NCI-H146 (cell line): ENCODE measurements around the gene DPEP2NB.
A peak's percentile ranks its signal among the peaks of the same experiment; 100 is the strongest.
"Not testable (repeated sequence)": the region's sequence is repeated elsewhere in the genome, so short reads cannot be mapped to it uniquely, and the experiment has no call there.

ENCODE experiments used
- DNase-seq: peaks from one replicate; lab custom pipeline; 2025; lab: John Stamatoyannopoulos, UW

DPEP2NB gene

GRCh38 chr16:67982011-67982696 is 33.6 kb downstream of the DPEP2NB start:
- DNase-seq, result peak; percentile 26

DNA sequence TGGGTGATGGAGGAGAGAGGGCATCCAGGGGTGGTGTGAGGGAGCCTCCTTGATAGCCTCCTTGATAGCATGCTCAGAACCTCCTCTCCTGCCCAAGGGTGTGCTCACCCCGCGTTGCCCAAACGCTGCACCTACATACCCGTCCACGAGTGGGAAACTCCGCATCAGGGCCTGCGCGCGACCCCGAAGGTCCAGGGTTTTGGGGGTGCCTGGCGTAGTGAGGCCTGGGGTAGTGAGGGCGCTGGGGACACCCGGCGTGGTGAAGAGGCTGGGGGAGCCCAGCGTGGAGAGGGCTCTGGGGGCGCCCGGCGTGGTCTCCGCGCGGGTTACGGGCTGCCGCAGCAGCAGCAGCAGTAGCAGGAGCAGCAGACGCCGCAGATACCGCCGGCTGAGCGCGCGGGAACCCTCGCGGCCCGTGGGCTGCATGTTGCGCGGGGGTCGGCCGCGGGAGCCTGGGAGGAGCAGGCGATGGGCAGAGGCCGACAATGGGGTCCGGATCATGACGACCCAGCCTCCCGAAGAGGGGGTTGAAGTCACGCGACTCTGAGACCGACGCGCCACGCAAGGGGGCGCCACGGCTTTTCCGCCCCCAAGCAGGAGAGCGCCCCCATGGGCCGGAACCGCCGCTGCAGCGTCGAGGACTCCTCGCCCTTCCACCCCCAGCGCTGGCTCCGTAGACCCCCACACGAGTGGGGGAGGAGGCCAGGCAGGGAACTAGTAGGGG is 35.6 kb downstream of the DPEP2NB start, which contains the start of gene DPEP3:
DPEP3 (minus strand) TSS at position 545 of the 724 bp plus-strand sequence; CDS start at position 426, 119 bp downstream.
- DNase-seq, result no peak

GRCh38 chr16:67977469-67978227 is 38.1 kb downstream of the DPEP2NB start:
- no peak for DNase-seq

DNA sequence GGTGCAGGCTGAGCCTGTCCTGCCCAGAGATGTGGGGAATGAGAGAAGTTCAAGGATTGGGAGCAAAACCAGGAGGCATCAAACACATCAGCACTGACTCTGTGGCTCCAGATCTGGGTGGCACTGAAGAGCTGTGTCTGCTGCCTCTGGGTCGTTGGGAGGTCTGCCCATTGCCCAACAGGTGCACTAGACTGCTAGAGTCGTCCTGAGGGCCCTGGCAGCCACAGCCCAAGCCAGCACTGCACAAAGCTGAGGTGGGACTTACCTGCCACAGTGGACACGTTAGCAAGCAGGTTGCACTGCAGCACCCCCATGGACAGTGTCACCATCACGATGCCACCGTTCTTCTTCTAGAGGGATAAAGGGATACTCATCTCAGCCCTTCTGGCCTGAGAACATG is 38.7 kb downstream of the DPEP2NB start:
- no peak for DNase-seq

GRCh38 chr16:67976205-67976604 is 39.5 kb downstream of the DPEP2NB start:
- DNase-seq, result no peak

DNA sequence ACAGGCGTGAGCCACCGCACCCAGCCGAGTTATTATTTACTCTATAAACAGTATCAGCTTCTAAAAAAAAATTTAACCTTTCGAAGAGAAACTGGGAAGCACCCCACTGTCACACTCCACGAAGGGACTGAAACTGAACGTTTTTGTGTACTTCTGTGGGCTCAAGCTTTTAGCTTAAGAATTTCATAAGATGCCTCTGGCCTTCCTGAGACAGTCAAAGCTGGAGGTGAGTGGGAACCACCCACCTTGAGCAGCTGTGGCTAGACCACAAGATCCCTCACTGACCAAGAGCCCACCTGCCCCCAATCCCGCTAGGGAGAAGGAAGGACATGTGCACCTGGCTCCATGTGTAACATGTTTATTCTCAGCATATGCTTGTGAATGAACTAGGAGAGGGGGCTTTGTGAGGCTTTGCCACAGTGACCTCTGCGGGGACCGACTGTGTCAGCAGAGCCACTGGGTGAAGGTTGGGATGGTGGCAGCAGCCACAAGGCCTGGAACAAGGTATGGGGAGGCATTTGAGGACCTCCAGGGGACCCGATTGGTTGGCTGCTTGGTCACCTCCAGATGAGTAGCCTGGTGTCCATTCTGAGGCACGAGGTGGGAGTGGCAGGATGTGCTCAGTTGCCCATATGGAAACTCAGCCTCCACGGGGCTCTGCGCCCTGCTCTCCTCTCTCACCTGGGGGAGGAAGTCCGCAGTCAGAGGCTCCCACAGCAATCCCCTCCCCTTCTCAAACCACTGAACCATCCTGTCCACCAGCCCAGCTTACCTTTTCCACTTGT is 40.2 kb downstream of the DPEP2NB start:
- no peak for DNase-seq

DNA sequence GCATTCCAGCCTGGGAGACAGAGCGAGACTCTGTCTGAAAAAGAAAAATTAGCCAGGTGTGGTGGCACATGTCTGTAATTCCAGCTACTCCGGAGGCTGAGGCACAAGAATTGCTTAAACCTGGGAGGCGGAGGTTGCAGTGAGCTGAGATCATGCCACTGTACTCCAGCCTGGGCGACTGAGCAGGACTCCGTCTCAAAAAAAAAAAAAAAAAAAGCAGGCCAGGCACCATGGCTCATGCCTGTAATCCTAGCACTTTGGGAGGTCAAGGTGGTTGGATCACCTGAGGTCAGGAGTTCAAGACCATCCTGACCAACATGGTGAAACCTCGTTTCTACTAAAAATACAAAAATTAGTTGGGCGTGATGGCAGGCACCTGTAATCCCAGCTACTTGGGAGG is 43.4 kb downstream of the DPEP2NB start:
- not testable (repeated sequence) for DNase-seq

DNA sequence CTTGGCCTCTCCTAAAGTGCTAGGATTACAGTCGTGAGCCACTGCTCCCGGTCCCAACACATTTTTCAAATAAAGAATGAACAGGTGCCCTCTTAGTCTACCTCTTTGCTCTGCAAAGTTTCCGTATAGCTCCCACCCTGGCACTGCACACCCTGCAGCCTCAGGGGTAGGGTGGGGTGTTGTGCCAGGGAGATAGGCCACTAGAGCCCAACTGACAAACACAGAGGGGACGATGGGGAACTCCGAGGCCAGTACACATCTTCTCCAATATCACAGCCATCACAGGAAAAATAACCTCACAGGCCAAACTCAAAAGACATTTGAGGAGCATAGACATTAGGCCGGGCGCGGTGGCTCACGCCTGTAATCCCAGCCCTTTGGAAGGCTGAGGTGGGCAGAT is 44.6 kb downstream of the DPEP2NB start:
- DNase-seq, result no peak

DNA sequence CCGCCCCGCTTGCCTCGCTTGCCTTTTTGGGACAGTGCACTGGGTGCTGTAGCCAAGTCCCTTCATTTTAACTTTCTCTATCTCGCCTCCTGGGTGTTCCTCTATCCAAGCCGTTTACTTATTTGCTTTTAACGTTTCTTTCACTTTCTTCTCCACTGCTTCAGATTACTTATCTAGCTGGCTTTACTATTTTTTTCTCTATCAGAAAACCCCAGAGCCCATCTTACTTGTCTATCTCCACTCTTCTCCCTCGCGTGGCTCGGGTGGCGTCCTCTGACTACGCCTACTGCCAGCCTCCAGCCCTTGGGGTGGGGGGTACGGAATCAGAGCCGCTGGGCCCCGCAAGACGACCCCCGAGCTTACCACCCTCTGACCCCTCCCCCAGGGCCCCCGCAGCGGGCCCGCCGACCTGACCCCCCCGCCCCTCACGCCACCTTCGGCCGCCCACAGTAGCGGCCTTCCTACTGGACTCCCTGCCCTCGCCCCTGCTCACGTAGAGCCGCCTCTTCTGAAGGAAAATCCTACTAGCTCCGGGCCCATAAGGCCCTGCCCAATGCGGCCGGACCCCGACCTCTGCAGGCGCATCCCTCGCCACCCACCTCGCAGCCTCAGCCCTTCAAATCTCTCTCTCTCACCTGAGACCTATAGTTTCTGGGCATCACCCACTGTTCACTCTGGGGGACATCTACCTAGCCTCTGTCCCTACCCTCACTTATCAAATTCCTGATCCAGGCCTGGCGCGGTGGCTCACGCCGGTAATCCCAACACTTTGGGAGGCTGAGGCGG is 46.3 kb downstream of the DPEP2NB start:
- DNase-seq, result no peak

DNA sequence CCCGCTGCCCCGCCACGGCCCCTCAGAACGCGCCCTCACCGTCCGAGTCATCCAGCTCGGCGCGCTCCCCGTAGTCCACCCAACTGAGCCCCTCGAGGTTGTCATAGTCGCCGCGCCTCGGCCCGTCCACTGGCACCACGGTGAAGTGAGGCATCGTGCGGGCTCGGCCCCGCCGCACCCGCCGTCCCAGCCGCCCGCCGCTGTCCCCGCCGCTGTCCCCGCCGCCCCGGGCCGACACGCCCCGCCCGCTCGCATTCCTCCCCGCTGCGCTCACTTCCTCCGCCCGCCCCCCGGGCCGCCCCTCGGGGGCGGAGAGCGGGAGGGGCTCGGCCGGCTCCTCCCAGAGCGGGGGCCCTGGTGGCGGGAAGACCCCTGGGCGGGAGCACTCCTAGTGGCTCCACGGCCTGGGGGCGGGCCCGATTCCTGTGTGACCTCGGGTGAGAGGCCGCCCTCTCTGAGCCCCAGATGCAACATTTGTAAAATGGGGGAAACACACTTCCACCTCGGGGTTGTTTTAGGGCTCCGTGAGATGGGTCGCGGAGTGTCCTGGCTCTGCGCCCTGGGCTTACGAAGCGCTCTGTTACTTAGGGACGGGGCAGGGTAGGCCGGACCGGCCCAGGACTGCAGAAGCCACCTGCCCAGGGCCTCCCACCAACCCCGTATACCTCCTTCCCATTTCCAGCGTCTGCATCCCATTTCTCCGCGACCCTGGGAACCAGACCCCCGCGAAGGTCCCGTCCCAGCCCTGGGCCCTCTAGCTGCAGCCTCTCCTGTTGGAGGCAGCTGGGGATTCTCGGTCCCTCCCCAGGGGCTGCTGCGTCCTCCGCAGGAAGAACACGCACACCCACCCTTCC is 47.1 kb downstream of the DPEP2NB start, which contains the start of gene SLC12A4:
SLC12A4 (minus strand) TSS at position 238 of the 854 bp plus-strand sequence; CDS start at position 154, 84 bp downstream.
- peak; percentile 50 for DNase-seq

- DNase-seq, result no peak
Observed at GRCh38 chr16:67967958-67968399, 47.7 kb downstream of the DPEP2NB start.

DNA sequence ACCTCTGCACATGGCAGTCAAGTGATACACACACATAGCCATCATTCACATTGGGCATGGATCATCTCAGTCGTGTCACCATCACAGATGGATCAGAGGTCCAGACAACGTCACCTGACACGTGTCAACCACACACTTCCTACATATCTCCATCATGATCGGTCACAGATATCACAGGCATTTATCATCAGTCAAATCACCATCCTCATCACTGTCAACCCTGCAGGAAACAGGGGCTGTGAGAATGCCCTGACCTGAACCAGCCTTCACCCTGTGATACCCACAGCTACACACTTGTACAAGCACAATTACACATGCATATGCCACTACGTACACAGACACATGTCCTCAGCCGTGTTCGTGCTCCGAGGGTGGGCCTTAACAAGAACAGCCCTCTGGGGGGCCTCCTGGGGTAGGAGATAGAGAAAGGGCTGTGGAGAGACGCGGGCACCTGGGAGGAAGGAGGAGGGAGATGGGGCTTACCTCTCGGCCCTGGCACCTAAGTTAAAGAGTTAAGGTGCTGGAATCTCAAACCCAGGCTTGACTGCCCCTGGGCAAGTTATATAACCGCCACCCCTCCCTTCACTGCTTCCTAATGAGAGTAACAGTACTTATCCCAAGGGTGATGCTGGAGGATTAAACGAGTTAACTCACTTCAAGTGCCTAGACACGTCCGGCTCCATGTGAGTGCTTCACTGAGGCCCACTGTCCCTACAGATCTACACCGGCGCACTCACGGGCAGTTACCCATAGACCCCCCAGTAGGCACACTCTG is 48.3 kb downstream of the DPEP2NB start:
- DNase-seq, result no peak

GRCh38 chr16:67966549-67967182 is 49.0 kb downstream of the DPEP2NB start:
- no peak for DNase-seq

GRCh38 chr16:67965668-67966548 is 49.8 kb downstream of the DPEP2NB start:
- DNase-seq, result no peak

GRCh38 chr16:67964477-67965131 is 51.1 kb downstream of the DPEP2NB start:
- DNase-seq, result peak; percentile 43

GRCh38 chr16:67963662-67964321 is 51.9 kb downstream of the DPEP2NB start:
- no peak for DNase-seq
